GM23248 (cell line): ENCODE measurements around the gene SBF2.

Experiments used
- EZH2 ChIP-seq: fragments of 200-600 bp; sonication (generic); IDR thresholded peaks from 2 replicates; pipeline ENCODE4 v1.6.1; 2018; ENCODE audit warnings: antibody characterized with exemption, mild to moderate bottlenecking; ENCODE audit not compliant: insufficient read depth, poor library complexity, severe bottlenecking
- EZH2phosphoT487 ChIP-seq: fragments of 200-600 bp; sonication (generic); IDR thresholded peaks from 2 replicates; pipeline ENCODE4 v1.6.1; 2018; ENCODE audit warnings: antibody characterized with exemption, moderate library complexity, mild to moderate bottlenecking, low read depth; ENCODE audit not compliant: insufficient read depth

DNA sequence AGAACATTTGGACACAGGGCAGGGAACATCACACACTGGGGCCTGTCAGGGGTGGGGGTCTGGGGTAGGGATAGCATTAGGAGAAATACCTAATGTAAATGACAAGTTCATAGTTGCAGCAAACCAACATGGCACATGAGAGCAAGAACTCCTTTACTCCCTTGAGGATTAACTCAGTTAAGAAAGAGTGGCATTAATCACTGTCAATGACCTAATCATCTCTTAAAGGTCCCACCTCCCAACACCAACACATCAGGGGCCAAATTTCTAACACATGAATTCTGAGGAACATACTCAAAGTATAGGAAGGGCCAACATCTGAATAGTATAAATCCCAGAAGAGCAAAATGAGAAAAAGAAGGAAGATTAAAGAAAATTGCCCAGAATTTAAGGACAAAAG, 357.3 kb downstream of the SBF2 start:
- TF ChIP-seq EZH2 = no peak
- TF ChIP-seq EZH2phosphoT487 = no peak
